ENCODE measurements around the gene RGL3. TPM values are rescaled to one million over a fixed set of nuclear protein-coding genes. Genes with fewer than 3 reads are reported as not detected.

RGL3 gene
- total RNA-seq, 1 donor from 2014 or later, result 3.6 TPM

DNA sequence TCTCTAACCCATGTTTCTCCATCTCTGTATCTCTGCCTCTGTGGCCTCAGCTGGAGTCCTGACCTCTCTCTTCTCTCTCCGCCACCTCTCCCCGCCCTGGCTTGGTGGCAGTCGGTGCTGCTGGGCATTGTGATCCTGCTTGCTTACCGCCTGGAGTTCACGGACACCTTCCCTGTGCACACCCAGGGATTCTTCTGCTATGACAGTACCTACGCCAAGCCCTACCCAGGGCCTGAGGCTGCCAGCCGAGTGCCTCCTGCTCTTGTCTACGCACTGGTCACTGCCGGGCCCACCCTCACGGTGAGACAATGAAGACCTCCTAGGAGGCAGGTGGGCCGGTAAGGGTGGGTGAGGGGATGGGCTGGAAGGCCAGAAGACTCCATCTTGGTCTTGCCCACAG is 59.7 kb downstream of the RGL3 start:
- H3K4me3 ChIP-seq (ENCODE audit: insufficient read depth, low read depth, low read length), result no peak overlapping the region
- H3K4me1 ChIP-seq (ENCODE audit: insufficient read depth, low read length), result peaks cover 8% of the 10 kb centered on the region
- no peaks in the 10 kb centered on the region for H3K27me3 ChIP-seq (ENCODE audit: insufficient read depth, low read length)
- no peak overlapping the region for H3K9ac ChIP-seq (ENCODE audit: low read length)
- H3K4me1 Mint-ChIP-seq (ENCODE audit: low read depth, unreplicated experiment), result peaks cover 4% of the 10 kb centered on the region
- H4K20me1 ChIP-seq (ENCODE audit: insufficient read depth, low read length), result peaks cover 37% of the 10 kb centered on the region
- TF ChIP-seq EZH2 (IDR thresholded peaks at IDR 0.05; ENCODE audit: insufficient read depth, low read length), result no peak
- TF ChIP-seq, protein P1, sequence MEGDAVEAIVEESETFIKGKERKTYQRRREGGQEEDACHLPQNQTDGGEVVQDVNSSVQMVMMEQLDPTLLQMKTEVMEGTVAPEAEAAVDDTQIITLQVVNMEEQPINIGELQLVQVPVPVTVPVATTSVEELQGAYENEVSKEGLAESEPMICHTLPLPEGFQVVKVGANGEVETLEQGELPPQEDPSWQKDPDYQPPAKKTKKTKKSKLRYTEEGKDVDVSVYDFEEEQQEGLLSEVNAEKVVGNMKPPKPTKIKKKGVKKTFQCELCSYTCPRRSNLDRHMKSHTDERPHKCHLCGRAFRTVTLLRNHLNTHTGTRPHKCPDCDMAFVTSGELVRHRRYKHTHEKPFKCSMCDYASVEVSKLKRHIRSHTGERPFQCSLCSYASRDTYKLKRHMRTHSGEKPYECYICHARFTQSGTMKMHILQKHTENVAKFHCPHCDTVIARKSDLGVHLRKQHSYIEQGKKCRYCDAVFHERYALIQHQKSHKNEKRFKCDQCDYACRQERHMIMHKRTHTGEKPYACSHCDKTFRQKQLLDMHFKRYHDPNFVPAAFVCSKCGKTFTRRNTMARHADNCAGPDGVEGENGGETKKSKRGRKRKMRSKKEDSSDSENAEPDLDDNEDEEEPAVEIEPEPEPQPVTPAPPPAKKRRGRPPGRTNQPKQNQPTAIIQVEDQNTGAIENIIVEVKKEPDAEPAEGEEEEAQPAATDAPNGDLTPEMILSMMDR (IDR thresholded peaks at IDR 0.05; ENCODE audit: insufficient read depth, low read depth, low read length), result no peak
- peaks cover 6% of the 10 kb centered on the region for H3K79me2 ChIP-seq (ENCODE audit: insufficient read depth, low read length)
- H3K36me3 Mint-ChIP-seq (ENCODE audit: low read depth, unreplicated experiment), result peaks cover 20% of the 10 kb centered on the region
- DNase-seq (ENCODE audit: low read depth) (no peak), FAIRE-seq (no peak)
- H3K36me3 ChIP-seq (ENCODE audit: insufficient read depth, low read length), result no peaks in the 10 kb centered on the region
- H3K27me3 Mint-ChIP-seq (ENCODE audit: low read depth, unreplicated experiment), result peaks cover 8% of the 10 kb centered on the region
- H3K4me3 Mint-ChIP-seq (ENCODE audit: unreplicated experiment), result no peak overlapping the region
- no peak overlapping the region for H3K27ac ChIP-seq (ENCODE audit: low read depth, low read length)
- H3K9me3 ChIP-seq (ENCODE audit: insufficient read depth, low read depth, low read length), result no peaks in the 10 kb centered on the region
- H3K4me2 ChIP-seq (ENCODE audit: low read length), result no peak overlapping the region
- peaks cover 2% of the 10 kb centered on the region for H3K9me3 Mint-ChIP-seq (ENCODE audit: unreplicated experiment)
- H3K27ac Mint-ChIP-seq (ENCODE audit: unreplicated experiment), result no peak overlapping the region
- H2AFZ ChIP-seq (ENCODE audit: low read depth, low read length), result no peak overlapping the region

GRCh38 chr19:11356676-11357550 is 62.2 kb downstream of the RGL3 start:
- H3K27ac ChIP-seq (ENCODE audit: low read depth, low read length), result no peak overlapping the region
- FAIRE-seq (no peak), DNase-seq (ENCODE audit: low read depth) (no peak)
- no peaks in the 10 kb centered on the region for H3K9me3 ChIP-seq (ENCODE audit: insufficient read depth, low read depth, low read length)
- peaks cover 4% of the 10 kb centered on the region for H3K4me1 Mint-ChIP-seq (ENCODE audit: low read depth, unreplicated experiment)
- H3K27me3 ChIP-seq (ENCODE audit: insufficient read depth, low read length), result no peaks in the 10 kb centered on the region
- H3K9me3 Mint-ChIP-seq (ENCODE audit: unreplicated experiment), result peaks cover 2% of the 10 kb centered on the region
- H3K4me3 ChIP-seq (ENCODE audit: insufficient read depth, low read depth, low read length), result no peak overlapping the region
- H3K4me3 Mint-ChIP-seq (ENCODE audit: unreplicated experiment), result peak overlapping the region; percentile 91
- H4K20me1 ChIP-seq (ENCODE audit: insufficient read depth, low read length), result peaks cover 37% of the 10 kb centered on the region
- H3K27ac Mint-ChIP-seq (ENCODE audit: unreplicated experiment), result no peak overlapping the region
- peak overlapping the region; percentile 96 for H3K4me2 ChIP-seq (ENCODE audit: low read length)
- no peak overlapping the region for H3K9ac ChIP-seq (ENCODE audit: low read length)
- no peaks in the 10 kb centered on the region for H3K36me3 ChIP-seq (ENCODE audit: insufficient read depth, low read length)
- H3K36me3 Mint-ChIP-seq (ENCODE audit: low read depth, unreplicated experiment), result peaks cover 16% of the 10 kb centered on the region
- TF ChIP-seq, protein P1 (IDR thresholded peaks at IDR 0.05; ENCODE audit: insufficient read depth, low read depth, low read length), result no peak
- TF ChIP-seq EZH2 (IDR thresholded peaks at IDR 0.05; ENCODE audit: insufficient read depth, low read length), result no peak
- peaks cover 8% of the 10 kb centered on the region for H3K27me3 Mint-ChIP-seq (ENCODE audit: low read depth, unreplicated experiment)
- H2AFZ ChIP-seq (ENCODE audit: low read depth, low read length), result no peak overlapping the region
- peaks cover 8% of the 10 kb centered on the region for H3K4me1 ChIP-seq (ENCODE audit: insufficient read depth, low read length)
- peaks cover 6% of the 10 kb centered on the region for H3K79me2 ChIP-seq (ENCODE audit: insufficient read depth, low read length)

DNA sequence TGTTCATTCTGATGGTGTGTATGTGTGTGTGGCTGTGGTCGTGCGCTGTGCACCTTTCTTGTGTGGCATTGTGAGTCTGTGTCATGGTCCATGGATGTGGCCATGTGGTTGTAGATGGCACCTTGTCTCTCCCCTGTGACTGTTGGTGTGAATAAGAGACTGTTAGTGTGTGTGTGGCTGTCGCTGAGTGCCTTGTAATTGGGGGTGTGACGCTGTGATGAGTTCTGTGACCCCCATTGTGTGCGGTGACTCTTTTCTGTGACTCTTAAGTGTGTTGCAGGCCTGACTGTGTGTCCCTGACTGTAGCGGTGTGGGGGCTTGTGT is 63.1 kb downstream of the RGL3 start:
- Histone ChIP-seq H3K36me3 (ENCODE audit: insufficient read depth, low read length) (no peaks in the 10 kb centered on the region), H3K4me2 (ENCODE audit: low read length) (peak overlapping the region; percentile 96), H2AFZ (ENCODE audit: low read depth, low read length) (no peak overlapping the region), H3K4me1 (ENCODE audit: insufficient read depth, low read length) (peaks cover 8% of the 10 kb centered on the region), H4K20me1 (ENCODE audit: insufficient read depth, low read length) (peaks cover 35% of the 10 kb centered on the region), H3K9ac (ENCODE audit: low read length) (peak overlapping the region; percentile 71), H3K27ac (ENCODE audit: low read depth, low read length) (no peak overlapping the region), H3K9me3 (ENCODE audit: insufficient read depth, low read depth, low read length) (no peaks in the 10 kb centered on the region), H3K4me3 (ENCODE audit: insufficient read depth, low read depth, low read length) (peak overlapping the region; percentile 68), H3K79me2 (ENCODE audit: insufficient read depth, low read length) (peaks cover 6% of the 10 kb centered on the region), H3K27me3 (ENCODE audit: insufficient read depth, low read length) (no peaks in the 10 kb centered on the region)
- Mint-ChIP-seq H3K9me3 (ENCODE audit: unreplicated experiment) (peaks cover 2% of the 10 kb centered on the region), H3K4me1 (ENCODE audit: low read depth, unreplicated experiment) (peaks cover 4% of the 10 kb centered on the region), H3K4me3 (ENCODE audit: unreplicated experiment) (peak overlapping the region; percentile 91), H3K36me3 (ENCODE audit: low read depth, unreplicated experiment) (peaks cover 15% of the 10 kb centered on the region), H3K27ac (ENCODE audit: unreplicated experiment) (peak overlapping the region; percentile 9), H3K27me3 (ENCODE audit: low read depth, unreplicated experiment) (peaks cover 10% of the 10 kb centered on the region)
- DNase-seq (ENCODE audit: low read depth), result no peak
- TF ChIP-seq, protein P1 (IDR thresholded peaks at IDR 0.05; ENCODE audit: insufficient read depth, low read depth, low read length), result no peak
- no peak for TF ChIP-seq EZH2 (IDR thresholded peaks at IDR 0.05; ENCODE audit: insufficient read depth, low read length)
- no peak for FAIRE-seq

Measured in astrocyte (in vitro differentiated cells and primary cell).